SK-N-SH (cell line): ENCODE data around the gene TIMM29.

Experiments used
- CTCF ChIP-seq: fragments of 200-600 bp; sonication (generic); IDR thresholded peaks from 2 replicates; pipeline ENCODE4 v1.6.1; 2017; ENCODE audit warnings: antibody characterized with exemption, mild to moderate bottlenecking, moderate library complexity
- EP300 ChIP-seq, 2 experiments: IDR thresholded peaks; 2 replicates each; pipeline versions ENCODE4 v1.4.0 to v1.6.1; 2012; ENCODE audit warnings: borderline replicate concordance in 1 of 2, low read depth in 1 of 2, low read length in 1 of 2
- EZH2phosphoT487 ChIP-seq: fragments of 200-600 bp; sonication (generic); IDR thresholded peaks from 2 replicates; pipeline ENCODE4 v1.6.1; 2017; ENCODE audit warnings: low read depth, mixed run types, mild to moderate bottlenecking, antibody characterized with exemption, moderate library complexity, borderline replicate concordance
- GATA2 ChIP-seq: sonication (generic); formaldehyde crosslinking; IDR thresholded peaks from 2 replicates; pipeline ENCODE4 v1.5.0; 2020; ENCODE audit warnings: mild to moderate bottlenecking, missing genetic modification reagents
- YY1 ChIP-seq: IDR thresholded peaks from 2 replicates; pipeline ENCODE4 v1.4.0; 2012; ENCODE audit warnings: low read depth, mild to moderate bottlenecking
- ZBTB33 ChIP-seq: IDR thresholded peaks from 2 replicates; pipeline ENCODE4 v1.4.0; 2012; ENCODE audit warnings: low read depth, borderline replicate concordance

- no peak for TF ChIP-seq CTCF
- no peak for TF ChIP-seq EP300 (IDR thresholded peaks at IDR 0.05; ENCODE audit: borderline replicate concordance in 1 of 2, low read depth in 1 of 2, low read length in 1 of 2)
- TF ChIP-seq GATA2 (CRISPR knock-in tag), result no peak
- no peak for TF ChIP-seq ZBTB33
- TF ChIP-seq YY1, result no peak
- no peak for TF ChIP-seq EZH2phosphoT487
Observed at GRCh38 chr19:10977742-10978092, 49.1 kb downstream of the TIMM29 start.
